Hematopoietic multipotent progenitor cell treated with erythropoietin and hydrocortisone succinate and interleukin-3 and kit ligand, for 17 days (in vitro differentiated cells): ENCODE data around the gene PKNOX2.
A peak's percentile ranks its signal among the peaks of the same experiment; 100 is the strongest.

Experiments used
- DNase-seq: peaks from one replicate; pipeline ENCODE4 v3.0.0-alpha.2; 2015; ENCODE audit warnings: low spot score

The PKNOX2 gene

GRCh38 chr11:125341676-125342075 lies 177.1 kb downstream of the PKNOX2 start:
- DNase-seq, result no peak

- DNase-seq, result no peak
Measured at GRCh38 chr11:125342281-125342930, 177.9 kb downstream of the PKNOX2 start.

- DNase-seq, result no peak
Measured at GRCh38 chr11:125343086-125343717, 178.7 kb downstream of the PKNOX2 start.

- no peak for DNase-seq
Measured at GRCh38 chr11:125343718-125344131, 179.2 kb downstream of the PKNOX2 start.

- DNase-seq, result no peak
Measured at GRCh38 chr11:125344846-125345420, 180.4 kb downstream of the PKNOX2 start.

GRCh38 chr11:125345421-125346178 lies 181.0 kb downstream of the PKNOX2 start:
- DNase-seq, result peak; percentile 5

GRCh38 chr11:125346179-125346530 lies 181.6 kb downstream of the PKNOX2 start:
- no peak for DNase-seq

- DNase-seq, result no peak
Measured at GRCh38 chr11:125346565-125347260, 182.2 kb downstream of the PKNOX2 start.

- DNase-seq, result no peak
Measured at GRCh38 chr11:125347261-125347585, 182.7 kb downstream of the PKNOX2 start.

- no peak for DNase-seq
Measured at GRCh38 chr11:125348141-125348651, 183.6 kb downstream of the PKNOX2 start.

GRCh38 chr11:125348674-125349309 lies 184.2 kb downstream of the PKNOX2 start:
- peak; percentile 5 for DNase-seq

- no peak for DNase-seq
Measured at GRCh38 chr11:125350206-125351032, 185.9 kb downstream of the PKNOX2 start.

GRCh38 chr11:125351033-125351867 lies 186.7 kb downstream of the PKNOX2 start:
- no peak for DNase-seq

- DNase-seq, result no peak
Measured at GRCh38 chr11:125351868-125352250, 187.3 kb downstream of the PKNOX2 start.

GRCh38 chr11:125356797-125357196 lies 192.2 kb downstream of the PKNOX2 start:
- DNase-seq, result no peak

- DNase-seq, result no peak
Measured at GRCh38 chr11:125357551-125357950, 193.0 kb downstream of the PKNOX2 start.

GRCh38 chr11:125358254-125358840 lies 193.8 kb downstream of the PKNOX2 start:
- DNase-seq, result no peak

- no peak for DNase-seq
Measured at GRCh38 chr11:125359130-125359529, 194.6 kb downstream of the PKNOX2 start.

- DNase-seq, result no peak
Measured at GRCh38 chr11:125360066-125360465, 195.5 kb downstream of the PKNOX2 start.
